Measurements from ENCODE around the gene DEFB129.

DNA sequence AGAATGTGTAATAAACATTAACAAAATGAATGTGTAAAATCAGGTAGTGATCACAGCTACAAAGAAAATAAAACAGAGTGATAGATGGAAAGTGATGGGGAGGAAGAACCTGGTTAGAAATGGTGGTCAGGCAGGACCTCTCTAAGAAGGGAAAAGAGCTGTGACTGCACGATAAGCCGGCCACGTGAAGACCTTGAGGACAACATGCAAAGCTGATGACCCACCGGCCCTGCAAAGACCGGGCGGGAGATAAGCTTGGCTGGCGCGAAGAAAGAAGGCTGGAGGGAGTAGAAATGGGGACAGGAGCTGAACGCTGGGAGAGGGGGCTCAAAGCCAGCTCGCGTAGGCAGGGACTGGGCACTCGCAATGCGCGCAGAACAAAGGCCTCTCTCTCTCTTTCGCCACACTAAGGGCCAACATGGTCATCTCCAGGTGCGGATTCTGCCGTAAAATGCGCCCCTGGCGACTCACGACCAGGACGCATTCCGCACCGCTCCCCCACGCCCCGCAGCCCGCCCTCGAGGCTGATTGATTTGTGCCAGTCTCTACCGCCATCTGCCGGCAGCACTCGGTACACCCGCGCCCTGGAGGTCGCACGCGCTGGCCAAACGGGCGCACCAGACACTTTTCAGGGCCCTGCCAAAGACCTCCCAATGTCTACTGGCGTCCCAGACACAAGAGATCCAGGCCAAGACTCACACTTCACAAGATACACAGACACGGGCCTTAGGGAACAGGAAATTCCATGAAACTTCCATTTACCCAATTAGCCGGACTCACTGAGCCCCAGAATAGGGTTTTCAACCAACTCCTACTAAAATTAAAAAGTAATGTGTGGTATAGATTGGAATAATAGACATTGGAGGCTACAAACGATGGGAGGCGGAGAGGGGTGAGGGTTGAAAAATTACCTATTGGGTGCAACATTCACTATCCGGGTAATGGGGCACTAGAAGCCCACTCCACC is 39.8 kb downstream of the DEFB129 start:
- TF ChIP-seq POLR2A (IDR thresholded peaks at IDR 0.05) (no peak), EP300 (IDR thresholded peaks at IDR 0.05) (no peak)
- TF ChIP-seq, protein P1, sequence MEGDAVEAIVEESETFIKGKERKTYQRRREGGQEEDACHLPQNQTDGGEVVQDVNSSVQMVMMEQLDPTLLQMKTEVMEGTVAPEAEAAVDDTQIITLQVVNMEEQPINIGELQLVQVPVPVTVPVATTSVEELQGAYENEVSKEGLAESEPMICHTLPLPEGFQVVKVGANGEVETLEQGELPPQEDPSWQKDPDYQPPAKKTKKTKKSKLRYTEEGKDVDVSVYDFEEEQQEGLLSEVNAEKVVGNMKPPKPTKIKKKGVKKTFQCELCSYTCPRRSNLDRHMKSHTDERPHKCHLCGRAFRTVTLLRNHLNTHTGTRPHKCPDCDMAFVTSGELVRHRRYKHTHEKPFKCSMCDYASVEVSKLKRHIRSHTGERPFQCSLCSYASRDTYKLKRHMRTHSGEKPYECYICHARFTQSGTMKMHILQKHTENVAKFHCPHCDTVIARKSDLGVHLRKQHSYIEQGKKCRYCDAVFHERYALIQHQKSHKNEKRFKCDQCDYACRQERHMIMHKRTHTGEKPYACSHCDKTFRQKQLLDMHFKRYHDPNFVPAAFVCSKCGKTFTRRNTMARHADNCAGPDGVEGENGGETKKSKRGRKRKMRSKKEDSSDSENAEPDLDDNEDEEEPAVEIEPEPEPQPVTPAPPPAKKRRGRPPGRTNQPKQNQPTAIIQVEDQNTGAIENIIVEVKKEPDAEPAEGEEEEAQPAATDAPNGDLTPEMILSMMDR (IDR thresholded peaks at IDR 0.05), result peak; percentile 83 to 88 (median 84)

Measured in ovary (tissue), 3 donors.